ENCODE data around the gene TCF12.
"Not testable (repeated sequence)": the region's sequence is repeated elsewhere in the genome, so short reads cannot be mapped to it uniquely, and the experiment has no call there.

TCF12 gene

GRCh38 chr15:56948000-56948763, 29.7 kb downstream of the TCF12 start:
- no peak for DNase-seq (ENCODE audit: low read depth)

- no peak for DNase-seq (ENCODE audit: low read depth)
Measured at GRCh38 chr15:56948764-56949101, 30.3 kb downstream of the TCF12 start.

- DNase-seq (ENCODE audit: low read depth) = no peak
Measured at GRCh38 chr15:56950979-56951378, 32.5 kb downstream of the TCF12 start.

GRCh38 chr15:56953790-56954189, 35.3 kb downstream of the TCF12 start:
- no peak for DNase-seq (ENCODE audit: low read depth)

GRCh38 chr15:56955011-56955410, 36.6 kb downstream of the TCF12 start:
- DNase-seq (ENCODE audit: low read depth) = not testable (repeated sequence)

GRCh38 chr15:56956538-56956937, 38.1 kb downstream of the TCF12 start:
- no peak for DNase-seq (ENCODE audit: low read depth)

- no peak for DNase-seq (ENCODE audit: low read depth)
Measured at GRCh38 chr15:56957812-56958406, 39.5 kb downstream of the TCF12 start.

- no peak for DNase-seq (ENCODE audit: low read depth)
Measured at GRCh38 chr15:56959318-56959648, 40.8 kb downstream of the TCF12 start.

- DNase-seq (ENCODE audit: low read depth) = no peak
Measured at GRCh38 chr15:56960116-56960515, 41.7 kb downstream of the TCF12 start.

- no peak for DNase-seq (ENCODE audit: low read depth)
Measured at GRCh38 chr15:56963126-56963525, 44.7 kb downstream of the TCF12 start.

- no peak for DNase-seq (ENCODE audit: low read depth)
Measured at GRCh38 chr15:56963710-56964109, 45.3 kb downstream of the TCF12 start.

GRCh38 chr15:56964182-56964581, 45.7 kb downstream of the TCF12 start:
- no peak for DNase-seq (ENCODE audit: low read depth)

GRCh38 chr15:56965231-56966013, 47.0 kb downstream of the TCF12 start:
- no peak for DNase-seq (ENCODE audit: low read depth)

GRCh38 chr15:56967336-56967735, 48.9 kb downstream of the TCF12 start:
- no peak for DNase-seq (ENCODE audit: low read depth)

GRCh38 chr15:56968256-56968655, 49.8 kb downstream of the TCF12 start:
- no peak for DNase-seq (ENCODE audit: low read depth)

GRCh38 chr15:56968821-56969220, 50.4 kb downstream of the TCF12 start:
- no peak for DNase-seq (ENCODE audit: low read depth)

GRCh38 chr15:56969265-56969895, 50.9 kb downstream of the TCF12 start:
- DNase-seq (ENCODE audit: low read depth) = no peak

- DNase-seq (ENCODE audit: low read depth) = no peak
Measured at GRCh38 chr15:56971571-56971970, 53.1 kb downstream of the TCF12 start.

- no peak for DNase-seq (ENCODE audit: low read depth)
Measured at GRCh38 chr15:56972016-56972415, 53.6 kb downstream of the TCF12 start.

GRCh38 chr15:56972426-56972825, 54.0 kb downstream of the TCF12 start:
- no peak for DNase-seq (ENCODE audit: low read depth)

GRCh38 chr15:56973463-56973862, 55.0 kb downstream of the TCF12 start:
- DNase-seq (ENCODE audit: low read depth) = no peak

GRCh38 chr15:56977232-56977631, 58.8 kb downstream of the TCF12 start:
- no peak for DNase-seq (ENCODE audit: low read depth)
